H1 (cell line): ENCODE results near the gene PCNX3. TPM values are rescaled to one million over a fixed set of nuclear protein-coding genes. Genes with fewer than 3 reads are reported as not detected.

ENCODE experiments used
- CTCF ChIA-PET: fragments of 300-600 bp; sonication (Branson Sonifier 250); formaldehyde crosslinking; loops from one replicate; lab custom pipeline; 2021; ENCODE audit not compliant: partially characterized antibody; lab: Charles Lee
- POLR2A ChIA-PET: fragments of 300-600 bp; sonication (Branson Sonifier 250); formaldehyde crosslinking; loops from one replicate; lab custom pipeline; 2021; ENCODE audit warnings: inconsistent platforms; ENCODE audit not compliant: partially characterized antibody; lab: Charles Lee
- DNase-seq, 2 experiments: peaks; one replicate each; pipeline versions ENCODE4 v3.0.0 to v3.0.0-alpha.2; 2010 to 2022; ENCODE audit warnings: low spot score in 2 of 2, low read depth in 1 of 2, mixed read lengths in 1 of 2
- FAIRE-seq: peaks from 2 replicates; lab custom pipeline; 2011; peaks lifted over from hg19 to GRCh38; lab: Jason Lieb, UNC
- H2AFZ ChIP-seq: 2 replicates; pipeline ENCODE4 v1.8.1; 2012; ENCODE audit warnings: low read length, inconsistent platforms
- H2AK5ac ChIP-seq: 2 replicates; pipeline ENCODE4 v1.6.1; 2013; ENCODE audit warnings: low read depth, low read length
- H2BK120ac ChIP-seq: replicated peaks from 2 replicates; pipeline ENCODE3; 2013; ENCODE audit warnings: low read depth, low read length, inconsistent platforms
- H2BK12ac ChIP-seq: 2 replicates; pipeline ENCODE4 v1.6.1; 2013; ENCODE audit warnings: low read depth, low read length
- H2BK15ac ChIP-seq: 2 replicates; pipeline ENCODE4 v1.6.1; 2013; ENCODE audit warnings: low read length
- H2BK20ac ChIP-seq: 2 replicates; pipeline ENCODE4 v1.6.1; 2013; ENCODE audit warnings: low read length
- H2BK5ac ChIP-seq: 2 replicates; pipeline ENCODE4 v1.6.1; 2013; ENCODE audit warnings: low read depth, low read length
- H3K14ac ChIP-seq: 2 replicates; pipeline ENCODE4 v1.6.1; 2013; ENCODE audit warnings: inconsistent platforms; ENCODE audit not compliant: insufficient read length
- H3K18ac ChIP-seq: 2 replicates; pipeline ENCODE4 v1.6.1; 2013; ENCODE audit warnings: low read length; ENCODE audit errors: extremely low read depth
- H3K23ac ChIP-seq: 2 replicates; pipeline ENCODE4 v1.6.1; 2013; ENCODE audit warnings: inconsistent platforms; ENCODE audit not compliant: insufficient read length
- H3K23me2 ChIP-seq: 2 replicates; pipeline ENCODE4 v1.6.1; 2013; ENCODE audit warnings: low read depth, low read length
- H3K27ac ChIP-seq: 2 replicates; pipeline ENCODE4 v1.6.1; 2011; ENCODE audit warnings: low read depth, low read length, inconsistent platforms
- H3K27me3 ChIP-seq, 4 experiments: replicated peaks in 1 of 4; 1 replicate in 1 of 4; 2 replicates in 3 of 4; pipeline versions ENCODE4 v1.6.1 to v1.8.1; 2011 to 2013; ENCODE audit warnings: low read length in 3 of 4, mild to moderate bottlenecking in 3 of 4, inconsistent platforms in 2 of 4, mixed read lengths in 2 of 4, moderate library complexity in 1 of 4; ENCODE audit not compliant: control insufficient read depth in 3 of 4, insufficient read depth in 3 of 4; ENCODE audit errors: extremely low read depth in 1 of 4
- H3K36me3 ChIP-seq, 4 experiments: 2 replicates each; pipeline versions ENCODE4 v1.6.1 to v1.8.1; 2011 to 2013; ENCODE audit warnings: mild to moderate bottlenecking in 4 of 4, low read length in 3 of 4, moderate library complexity in 2 of 4, control low read depth in 1 of 4, inconsistent platforms in 1 of 4; ENCODE audit not compliant: insufficient read depth in 4 of 4, control insufficient read depth in 2 of 4
- H3K4ac ChIP-seq: replicated peaks from 2 replicates; pipeline ENCODE3; 2013; ENCODE audit warnings: low read length, low read depth, mixed read lengths, inconsistent platforms; ENCODE audit not compliant: insufficient read length
- H3K4me1 ChIP-seq, 4 experiments: replicated peaks in 1 of 4; 1 replicate in 1 of 4; 2 replicates in 3 of 4; pipeline versions ENCODE4 v1.6.1 to v1.8.1; 2011 to 2013; ENCODE audit warnings: low read length in 3 of 4, inconsistent platforms in 2 of 4, mixed read lengths in 1 of 4; ENCODE audit not compliant: insufficient read depth in 4 of 4, control insufficient read depth in 3 of 4
- H3K4me2 ChIP-seq, 2 experiments: 2 replicates each; pipeline versions ENCODE4 v1.6.1 to v1.8.1; 2011 to 2013; ENCODE audit warnings: low read depth in 2 of 2, low read length in 2 of 2, control low read depth in 1 of 2, inconsistent platforms in 1 of 2, mild to moderate bottlenecking in 1 of 2; ENCODE audit not compliant: insufficient read depth in 1 of 2
- H3K4me3 ChIP-seq, 4 experiments: fragments of 200-600, 300-600 bp in 1 of 4; sonication (generic), shearing (Covaris generic), sonication (Bioruptor Twin) in 1 of 4; 2 replicates each; pipeline versions ENCODE4 v1.5.1 to v1.8.1; 2011 to 2016; ENCODE audit warnings: low read length in 4 of 4, low read depth in 3 of 4, control low read depth in 2 of 4, inconsistent platforms in 2 of 4, mild to moderate bottlenecking in 2 of 4, mixed read lengths in 1 of 4, moderate library complexity in 1 of 4; ENCODE audit not compliant: insufficient read depth in 2 of 4; ENCODE audit errors: extremely low read depth in 1 of 4
- H3K56ac ChIP-seq: replicated peaks from 2 replicates; pipeline ENCODE3; 2013; ENCODE audit warnings: low read depth, mild to moderate bottlenecking, mixed read lengths, low read length, inconsistent platforms; ENCODE audit not compliant: insufficient read length
- H3K79me1 ChIP-seq: 2 replicates; pipeline ENCODE4 v1.6.1; 2013; ENCODE audit warnings: low read depth, low read length, control low read depth
- H3K79me2 ChIP-seq, 2 experiments: 2 replicates each; pipeline versions ENCODE4 v1.6.1 to v1.8.1; 2012 to 2013; ENCODE audit warnings: low read length in 2 of 2, mild to moderate bottlenecking in 2 of 2, inconsistent platforms in 1 of 2; ENCODE audit not compliant: insufficient read depth in 2 of 2, control insufficient read depth in 1 of 2
- H3K9ac ChIP-seq, 4 experiments: replicated peaks in 1 of 4; 1 replicate in 1 of 4; 2 replicates in 3 of 4; pipeline versions ENCODE4 v1.6.1 to v1.8.1; 2011 to 2013; ENCODE audit warnings: low read depth in 3 of 4, low read length in 3 of 4, control low read depth in 2 of 4, mild to moderate bottlenecking in 2 of 4, moderate library complexity in 2 of 4, inconsistent platforms in 1 of 4; ENCODE audit errors: extremely low read depth in 1 of 4
- H3K9me3 ChIP-seq, 2 experiments: 2 replicates each; pipeline versions ENCODE4 v1.6.1 to v1.8.1; 2012 to 2013; ENCODE audit warnings: mild to moderate bottlenecking in 2 of 2, moderate library complexity in 2 of 2, control low read depth in 1 of 2, inconsistent platforms in 1 of 2, low read depth in 1 of 2, low read length in 1 of 2, mixed read lengths in 1 of 2; ENCODE audit not compliant: insufficient read depth in 2 of 2
- H4K20me1 ChIP-seq, 2 experiments: replicated peaks in 1 of 2; 2 replicates each; pipeline versions ENCODE3 to v1.8.1; 2011 to 2013; ENCODE audit warnings: inconsistent platforms in 2 of 2, low read length in 2 of 2, mild to moderate bottlenecking in 1 of 2; ENCODE audit not compliant: insufficient read depth in 2 of 2, control insufficient read depth in 1 of 2
- H4K5ac ChIP-seq: 2 replicates; pipeline ENCODE4 v1.6.1; 2013; ENCODE audit warnings: low read length, low read depth, mixed read lengths, inconsistent platforms; ENCODE audit not compliant: insufficient read length
- H4K8ac ChIP-seq: 2 replicates; pipeline ENCODE4 v1.8.0; 2013; ENCODE audit warnings: mild to moderate bottlenecking, moderate library complexity, low read length, inconsistent platforms; ENCODE audit not compliant: insufficient read depth; ENCODE audit errors: extremely low read depth
- H4K91ac ChIP-seq: replicated peaks from 2 replicates; pipeline ENCODE3; 2013; ENCODE audit warnings: low read length, mixed read lengths, inconsistent platforms; ENCODE audit not compliant: insufficient read length
- EGR1 ChIP-seq: IDR thresholded peaks from 2 replicates; pipeline ENCODE4 v1.6.1; 2011; ENCODE audit warnings: low read depth, low read length, borderline replicate concordance
- RAD21 ChIP-seq, 2 experiments: IDR thresholded peaks in 1 of 2; conservative IDR thresholded peaks in 1 of 2; 2 replicates each; pipeline ENCODE4 v1.6.1; 2011; ENCODE audit warnings: low read depth in 2 of 2, low read length in 2 of 2, improper control_type of control experiment in 1 of 2, inconsistent platforms in 1 of 2, mild to moderate bottlenecking in 1 of 2, moderate library complexity in 1 of 2
- TAF7 ChIP-seq: optimal IDR thresholded peaks from 2 replicates; pipeline ENCODE3; 2011; ENCODE audit warnings: low read depth, mild to moderate bottlenecking, inconsistent platforms, low read length, moderate library complexity, borderline replicate concordance
- TEAD4 ChIP-seq: IDR thresholded peaks from 2 replicates; pipeline ENCODE4 v1.6.1; 2012; ENCODE audit warnings: low read depth, low read length, inconsistent platforms, mixed read lengths
- WGBS, 2 experiments: shearing (Covaris generic) in 1 of 2; methylation state at CpG; one replicate each; pipeline versions ENCODE4 v1.1.6 to v1.1.7; 2013 to 2015; ENCODE audit warnings: low lambda C conversion rate in 2 of 2, mixed read lengths in 2 of 2, inconsistent platforms in 1 of 2, low coverage in 1 of 2, missing lambda C conversion rate in 1 of 2; ENCODE audit not compliant: insufficient replicate concordance in 2 of 2, insufficient coverage in 1 of 2, insufficient read length in 1 of 2; ENCODE audit errors: extremely low coverage in 1 of 2, missing lambda C conversion rate in 1 of 2; 5-methylcytosine and 5-hydroxymethylcytosine counted together
- polyA plus RNA-seq, 7 experiments: library from polyadenylated mRNA; depleted of rRNA in 3 of 7; stranded (reverse) in 5 of 7; unstranded in 2 of 7; fragments of >200 nt in 5 of 7; fragments of 200-250 nt in 2 of 7; gene quantifications; 1 replicate in 5 of 7; 2 replicates in 1 of 7; 4 replicates in 1 of 7; pipeline versions ENCODE4 v1.2.1 to v1.2.3, GENCODE V29; 2011 to 2013; ENCODE audit warnings: missing spikeins in 2 of 7, mixed read lengths in 2 of 7
- total RNA-seq: library from RNA; stranded (reverse); fragmentation: NEBNext Ultra II Directional; extraction: Animal tissue kit (Norgen Biotek cat#: 25700); gene quantifications from 2 replicates; pipeline ENCODE4 v1.2.1, GENCODE V29; 2021
- TF ChIP-seq, protein P1 (sequence below): IDR thresholded peaks from 2 replicates; pipeline ENCODE4 v1.6.1; 2012; ENCODE audit warnings: inconsistent platforms
- TF ChIP-seq, protein P2 (sequence below): IDR thresholded peaks from 2 replicates; pipeline ENCODE4 v1.6.1; 2012; ENCODE audit warnings: inconsistent platforms

PCNX3 gene
- total and polyA plus RNA-seq, 2 of the 8 experiments (the other 6 are each of a cell fraction or from before 2014, with no cell fraction given) = 27.2 to 38.8 TPM

DNA sequence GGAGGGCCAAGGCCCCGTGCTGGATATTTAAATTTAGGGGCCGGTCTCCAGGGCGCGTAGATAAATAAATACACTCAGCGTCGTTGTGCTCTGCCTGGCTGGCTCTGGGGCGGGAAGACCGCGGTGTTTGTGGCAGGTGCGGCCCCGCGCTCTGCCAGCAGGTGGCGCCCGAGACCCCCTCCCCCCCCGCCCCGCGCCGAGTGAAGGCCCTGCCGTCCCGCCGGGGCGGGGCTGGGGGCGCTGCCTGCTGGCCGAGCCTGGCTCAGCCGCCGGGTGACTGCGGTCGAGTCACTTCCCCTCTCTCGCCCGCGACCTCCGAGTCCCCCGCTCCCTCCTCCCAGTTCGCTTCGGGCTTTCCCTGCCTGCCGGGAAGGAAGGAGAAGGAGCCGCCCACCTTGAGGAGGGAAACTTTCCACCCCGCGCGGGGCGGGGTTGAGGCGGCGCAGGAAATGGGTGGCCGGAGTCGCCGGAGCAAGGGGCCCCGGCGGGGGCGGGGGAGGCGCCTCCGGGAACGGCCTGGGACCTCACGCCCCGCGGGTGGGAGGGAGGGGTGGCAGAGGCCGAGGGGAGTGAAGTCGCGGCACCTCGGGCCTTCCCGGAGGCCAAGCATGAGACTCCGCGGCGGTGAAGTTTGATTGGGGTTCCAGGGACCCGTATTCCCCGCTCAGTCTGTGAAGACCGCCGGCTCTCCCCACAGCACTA is 41.3 kb upstream of the PCNX3 start:
- peaks cover 8 to 39% (median 28%) of the 10 kb centered on the region in 4 experiments for H3K27me3 ChIP-seq
- H3K9me3 ChIP-seq = no peaks in the 10 kb centered on the region
- H2BK15ac ChIP-seq = no peak overlapping the region; the same call in 1 of the 2 replicates
- H3K23ac ChIP-seq = no peak overlapping the region
- no peak overlapping the region for H3K14ac ChIP-seq
- H3K4ac ChIP-seq = no peak overlapping the region
- H3K56ac ChIP-seq = no peak overlapping the region
- no peaks in the 10 kb centered on the region for H3K36me3 ChIP-seq
- no peaks in the 10 kb centered on the region for H3K79me1 ChIP-seq
- peak overlapping the region; percentile 72 to 81 for H3K4me2 ChIP-seq
- no peak overlapping the region for H4K5ac ChIP-seq
- FAIRE-seq (no peak), DNase-seq (peak; percentile 72 to 84)
- H2AK5ac ChIP-seq = no peak overlapping the region
- peaks cover 14% of the 10 kb centered on the region; the same call in 1 of the 2 replicates for H3K23me2 ChIP-seq
- peak overlapping the region; percentile 31; the same call in 1 of the 2 replicates for H4K8ac ChIP-seq
- H3K18ac ChIP-seq = no peak overlapping the region
- WGBS, 2 experiments = 1% methylated on average over 19 of the region's 67 CpGs; no CpG with 5 or more reads in 1 of the 2 experiments
- ChIA-PET POLR2A (interaction anchor here (2.2 to 3.7 kb wide), 7 partner anchors 11 to 44 kb away, joined by 6 to 36 read pairs (median 19); no protein-coding TSS in a partner anchor), CTCF (interaction anchor here (1.2 to 16.3 kb wide), 10 partner anchors 13 to 73 kb away, joined by 3 to 284 read pairs (median 35); partner anchors contain the start of genes KCNK7, LTBP3 and PCNX3)
- H4K91ac ChIP-seq = no peak overlapping the region
- peaks cover 13 to 32% (median 20%) of the 10 kb centered on the region in 4 experiments for H3K4me1 ChIP-seq
- peaks cover 15 to 21% of the 10 kb centered on the region in 2 experiments for H4K20me1 ChIP-seq
- no peak overlapping the region for H2BK5ac ChIP-seq
- H2BK120ac ChIP-seq = no peak overlapping the region
- peaks cover 0 to 11% of the 10 kb centered on the region in 2 experiments; a peak in 1 of 4 replicates for H3K79me2 ChIP-seq
- no peak overlapping the region for H3K27ac ChIP-seq
- H3K4me3 ChIP-seq = peak overlapping the region; percentile 20 to 63 (median 40); a peak in 7 of 8 replicates
- H3K9ac ChIP-seq = peak overlapping the region in 1 of 4 experiments; percentile 53; a peak in 1 of 7 replicates
- H2BK12ac ChIP-seq = no peak overlapping the region
- H2AFZ ChIP-seq = no peak overlapping the region
- H2BK20ac ChIP-seq = no peak overlapping the region
- TF ChIP-seq, protein P1, sequence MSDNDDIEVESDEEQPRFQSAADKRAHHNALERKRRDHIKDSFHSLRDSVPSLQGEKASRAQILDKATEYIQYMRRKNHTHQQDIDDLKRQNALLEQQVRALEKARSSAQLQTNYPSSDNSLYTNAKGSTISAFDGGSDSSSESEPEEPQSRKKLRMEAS = peak; percentile 42; the same call in 1 of the 2 replicates
- TF ChIP-seq, protein P2, sequence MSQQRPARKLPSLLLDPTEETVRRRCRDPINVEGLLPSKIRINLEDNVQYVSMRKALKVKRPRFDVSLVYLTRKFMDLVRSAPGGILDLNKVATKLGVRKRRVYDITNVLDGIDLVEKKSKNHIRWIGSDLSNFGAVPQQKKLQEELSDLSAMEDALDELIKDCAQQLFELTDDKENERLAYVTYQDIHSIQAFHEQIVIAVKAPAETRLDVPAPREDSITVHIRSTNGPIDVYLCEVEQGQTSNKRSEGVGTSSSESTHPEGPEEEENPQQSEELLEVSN = peak; percentile 72
- peak; percentile 17 to 49; a peak in 3 of 4 replicates for TF ChIP-seq RAD21 (IDR thresholded peaks at IDR 0.05 in 1 of 2, conservative IDR thresholded peaks at IDR 0.05 in 1 of 2; ENCODE audit: low read depth in 2 of 2, low read length in 2 of 2)
- TF ChIP-seq EGR1 = peak; percentile 20; the same call in 1 of the 2 replicates
- no peak for TF ChIP-seq TEAD4
- TF ChIP-seq TAF7 = peak; percentile 42
